ENCODE results near the gene NPRL2.
"Not testable (repeated sequence)": the region's sequence is repeated elsewhere in the genome, so short reads cannot be mapped to it uniquely, and the experiment has no call there.

NPRL2 gene

DNA sequence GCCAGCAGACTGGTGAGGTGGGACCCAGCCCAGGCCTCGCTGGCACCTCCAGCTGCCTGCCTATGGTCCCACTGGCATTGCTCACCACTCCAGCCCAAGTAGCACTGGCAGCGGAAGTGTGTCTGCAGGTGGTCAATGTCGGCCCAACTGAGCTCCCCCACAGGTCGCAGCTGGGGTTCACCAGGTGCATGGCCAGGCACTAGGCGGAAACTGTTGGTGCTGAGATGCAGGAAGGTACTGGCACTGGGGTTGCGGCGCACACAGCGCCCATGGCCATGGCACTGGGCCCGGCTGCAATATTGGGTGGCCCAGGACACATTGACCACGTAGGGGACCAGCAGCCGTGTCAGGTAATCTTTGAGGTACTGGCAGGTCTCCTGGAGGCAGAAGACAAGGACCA lies 32.4 kb downstream of the NPRL2 start:
- no peak for DNase-seq (ENCODE audit: insufficient read length, low spot score)
- FAIRE-seq, result no peak

DNA sequence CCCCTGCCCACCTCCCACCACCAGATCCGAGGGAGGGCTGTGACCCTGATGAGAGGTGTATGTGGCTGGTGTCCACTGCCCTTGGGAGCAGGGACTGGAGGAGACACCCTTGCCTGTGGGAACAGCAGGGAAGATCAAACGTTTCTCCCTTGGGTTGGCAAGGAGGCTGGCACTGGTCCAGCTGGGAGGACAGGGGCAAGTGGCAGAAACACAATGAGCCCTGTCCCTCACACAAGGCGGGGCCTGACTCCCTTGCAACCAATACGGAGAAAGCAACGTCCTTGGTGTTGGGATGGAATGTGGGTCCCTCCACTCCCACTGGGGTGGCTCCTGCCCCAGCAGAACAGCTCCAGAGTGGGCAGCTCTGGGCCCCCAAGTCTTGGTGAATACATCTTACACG lies 33.3 kb downstream of the NPRL2 start:
- no peak for DNase-seq (ENCODE audit: insufficient read length, low spot score)
- FAIRE-seq, result peak; percentile 36

DNA sequence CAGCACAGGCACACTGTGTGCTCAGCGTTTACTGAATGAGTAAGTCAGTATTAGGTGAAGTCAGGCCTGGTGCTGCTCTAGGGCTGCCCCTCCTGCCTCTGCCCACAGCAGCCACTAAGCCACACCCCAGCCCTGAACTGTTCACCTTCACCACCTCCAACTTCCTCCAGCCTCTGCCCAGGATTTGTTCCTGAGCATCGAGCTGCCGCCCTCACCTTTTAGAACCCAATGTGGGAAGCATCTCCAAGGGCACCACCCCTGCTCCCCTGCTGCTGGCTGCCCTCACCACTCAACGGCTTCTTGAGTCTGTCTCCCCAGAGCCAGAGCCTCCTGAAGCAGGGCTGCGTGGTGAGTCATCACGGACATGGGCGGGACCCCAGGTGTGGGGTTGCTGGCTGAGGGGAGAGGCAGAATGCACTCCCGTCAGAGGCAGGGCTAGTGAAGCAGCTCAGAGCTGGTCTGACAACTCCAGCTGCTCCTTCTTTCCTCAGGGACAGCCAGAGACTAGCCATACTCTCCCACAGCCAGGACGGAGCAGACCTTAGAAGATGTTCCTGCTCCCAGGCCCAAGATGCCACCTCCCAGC lies 33.8 kb downstream of the NPRL2 start:
- DNase-seq (ENCODE audit: insufficient read length, low spot score) (peak; percentile 73), FAIRE-seq (peak; percentile 96)

DNA sequence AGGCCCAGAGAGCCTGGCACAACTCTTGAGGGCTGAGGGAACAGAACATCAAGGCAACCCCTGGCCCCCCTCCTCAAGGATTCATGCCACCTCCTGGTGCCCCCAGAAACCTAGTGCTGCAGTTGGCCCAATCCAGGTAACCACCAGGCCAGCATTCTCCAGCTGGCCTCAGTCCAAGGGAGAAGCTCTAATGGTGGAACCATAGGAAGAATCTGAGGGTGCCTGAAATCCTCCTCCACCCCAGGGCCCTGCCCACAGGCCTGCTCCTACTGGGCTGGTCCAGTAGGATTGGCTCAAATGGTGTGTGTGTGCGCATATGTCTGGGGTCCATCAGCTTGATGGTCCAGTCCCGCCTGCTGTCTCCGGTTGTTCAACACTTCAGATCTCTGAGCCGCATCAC lies 35.8 kb downstream of the NPRL2 start:
- DNase-seq (ENCODE audit: insufficient read length, low spot score) (no peak), FAIRE-seq (no peak)

DNA sequence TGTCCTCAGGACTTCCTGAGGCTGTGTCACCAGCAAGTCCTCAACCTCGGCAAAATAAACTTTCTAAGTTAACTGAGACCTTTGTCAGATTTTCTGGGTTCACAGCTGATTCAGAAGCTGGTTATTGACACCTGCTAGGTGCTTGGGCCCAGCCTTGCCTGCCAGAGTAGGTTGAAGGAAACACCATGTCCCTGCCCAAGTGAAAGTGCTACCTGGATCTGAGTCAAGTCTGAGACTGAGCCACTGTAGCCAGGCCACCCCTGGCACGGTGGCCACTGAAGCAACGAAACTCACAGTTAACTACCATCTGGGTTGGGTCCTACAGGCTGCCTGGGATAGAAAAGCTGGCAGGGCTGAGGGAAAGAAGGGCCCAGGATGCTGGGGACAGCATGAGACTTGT lies 36.2 kb downstream of the NPRL2 start:
- FAIRE-seq, result no peak
- no peak for DNase-seq (ENCODE audit: insufficient read length, low spot score)

DNA sequence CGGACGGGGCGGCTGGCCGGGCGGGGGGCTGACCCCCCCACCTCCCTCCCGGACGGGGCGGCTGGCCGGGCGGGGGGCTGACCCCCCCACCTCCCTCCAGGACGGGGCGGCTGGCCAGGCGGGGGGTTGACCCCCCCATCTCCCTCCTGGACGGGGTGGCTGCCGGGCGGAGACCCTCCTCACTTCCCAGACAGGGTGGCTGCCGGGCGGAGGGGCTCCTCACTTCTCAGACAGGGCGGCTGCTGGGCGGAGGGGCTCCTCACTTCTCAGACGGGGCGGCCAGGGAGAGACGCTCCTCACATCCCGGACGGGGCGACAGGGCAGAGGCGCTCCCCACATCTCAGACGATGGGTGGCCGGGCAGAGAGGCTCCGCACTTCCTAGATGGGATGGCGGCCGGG lies 38.5 kb downstream of the NPRL2 start:
- DNase-seq (ENCODE audit: insufficient read length, low spot score); FAIRE-seq: not testable (repeated sequence)

DNA sequence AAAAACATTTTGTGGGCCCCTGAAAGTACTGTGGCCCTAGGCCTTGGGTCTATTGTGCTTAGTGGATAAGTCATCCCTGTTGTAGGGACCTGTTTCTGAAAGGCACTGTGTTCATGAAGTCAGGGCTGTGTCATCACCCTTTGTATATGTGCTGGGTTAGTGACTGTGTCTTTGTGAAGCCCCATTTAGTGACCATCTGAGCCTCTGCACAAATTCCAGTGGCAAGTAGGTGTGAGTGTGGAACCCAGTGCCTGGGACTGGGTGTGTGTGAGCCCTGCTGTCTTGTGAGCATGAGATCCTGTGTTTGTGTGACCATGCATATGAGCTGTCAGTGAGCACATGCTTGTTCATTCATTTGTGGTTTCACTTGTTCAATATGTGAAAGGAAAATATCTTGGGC lies 46.0 kb downstream of the NPRL2 start:
- no peak for DNase-seq (ENCODE audit: insufficient read length, low spot score)
- FAIRE-seq, result peak; percentile 26

DNA sequence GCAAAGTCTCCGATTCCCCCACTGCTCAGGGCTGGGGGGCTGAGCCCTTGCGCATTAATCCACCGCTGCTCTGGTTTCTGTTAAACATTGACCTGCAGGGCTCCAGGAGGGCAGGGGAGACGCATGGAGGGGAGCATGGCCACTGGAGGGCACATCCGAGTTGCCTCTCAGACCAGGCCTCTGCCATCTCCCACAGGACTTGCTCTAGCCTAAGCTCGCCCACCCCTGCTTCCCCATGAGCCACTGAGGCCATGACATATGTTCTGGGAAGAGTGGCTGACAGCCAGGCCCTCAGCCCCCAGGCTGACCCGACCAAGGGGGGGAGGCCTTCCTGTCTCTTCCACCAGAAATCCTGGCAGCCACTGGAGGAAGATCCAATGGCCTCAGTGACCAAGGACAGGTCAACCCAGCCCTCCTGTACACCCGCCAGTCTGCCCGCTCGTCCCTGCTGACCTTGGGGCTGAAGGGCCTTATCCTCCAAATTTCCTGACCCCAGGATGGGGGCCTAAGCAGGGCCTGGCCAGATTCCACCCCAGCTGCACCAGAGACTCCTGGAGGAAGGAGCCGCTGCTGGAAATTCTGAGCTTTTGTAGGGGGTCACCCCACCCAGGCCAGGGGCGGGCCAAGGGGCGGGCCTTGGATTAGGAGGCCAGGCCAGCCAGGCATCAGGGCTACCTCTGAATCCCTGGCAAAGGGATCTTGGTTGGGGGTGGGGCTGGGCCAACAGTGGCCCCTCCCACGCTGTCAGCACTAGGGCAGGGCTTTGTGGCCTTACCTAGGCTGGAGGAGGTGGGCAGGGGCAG lies 47.4 kb downstream of the NPRL2 start, which contains the start of gene HYAL1:
TSS of gene HYAL1 (minus strand) at position 562 of the 803 bp plus-strand sequence. CDS start 618 bp downstream, outside the sequence.
- DNase-seq (ENCODE audit: insufficient read length, low spot score), result no peak
- FAIRE-seq, result no peak

DNA sequence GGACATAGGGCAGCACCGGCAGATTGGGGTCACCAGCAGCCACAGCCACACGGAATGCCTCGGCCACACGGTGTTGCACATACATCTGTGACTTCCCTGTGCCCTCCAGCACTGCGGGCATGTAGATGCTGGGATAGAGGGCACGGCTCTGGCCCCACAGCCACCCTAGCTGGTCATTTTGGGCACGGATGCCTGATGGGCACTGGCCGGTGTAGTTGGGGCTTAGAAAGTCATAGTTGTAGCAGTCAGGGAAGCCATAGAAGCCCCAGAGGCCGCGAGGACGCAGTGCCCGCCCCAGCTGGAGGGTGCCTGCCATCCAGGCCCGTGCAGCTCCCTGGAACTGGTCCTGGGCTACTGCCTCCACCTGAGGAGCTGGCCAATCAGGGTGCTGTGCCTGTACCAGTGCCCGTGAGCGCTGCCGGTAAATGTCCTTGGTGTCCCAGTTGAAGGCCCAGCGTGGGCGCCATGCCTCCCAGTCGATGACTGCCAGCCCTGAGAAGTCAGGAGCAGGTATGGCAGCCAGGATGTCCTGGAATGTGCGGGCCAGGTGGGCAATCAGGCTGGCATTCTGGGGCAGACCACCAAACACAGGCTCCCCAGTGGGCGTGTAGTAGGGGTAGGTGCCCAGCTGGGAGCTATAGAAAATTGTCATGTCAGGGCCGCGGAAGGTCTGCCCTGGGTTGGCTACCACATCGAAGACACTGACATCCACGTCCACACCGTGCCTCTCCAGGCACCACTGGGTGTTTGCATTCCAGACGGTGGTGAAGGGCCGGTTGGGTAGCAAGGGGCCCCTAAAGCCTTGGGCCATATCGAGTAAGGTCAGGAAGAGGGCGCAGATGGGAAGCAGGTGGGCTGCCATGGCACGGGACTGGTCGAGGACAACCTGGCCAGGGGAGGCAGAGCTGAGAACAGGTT lies 48.2 kb downstream of the NPRL2 start:
- FAIRE-seq (no peak), DNase-seq (ENCODE audit: insufficient read length, low spot score) (no peak)

DNA sequence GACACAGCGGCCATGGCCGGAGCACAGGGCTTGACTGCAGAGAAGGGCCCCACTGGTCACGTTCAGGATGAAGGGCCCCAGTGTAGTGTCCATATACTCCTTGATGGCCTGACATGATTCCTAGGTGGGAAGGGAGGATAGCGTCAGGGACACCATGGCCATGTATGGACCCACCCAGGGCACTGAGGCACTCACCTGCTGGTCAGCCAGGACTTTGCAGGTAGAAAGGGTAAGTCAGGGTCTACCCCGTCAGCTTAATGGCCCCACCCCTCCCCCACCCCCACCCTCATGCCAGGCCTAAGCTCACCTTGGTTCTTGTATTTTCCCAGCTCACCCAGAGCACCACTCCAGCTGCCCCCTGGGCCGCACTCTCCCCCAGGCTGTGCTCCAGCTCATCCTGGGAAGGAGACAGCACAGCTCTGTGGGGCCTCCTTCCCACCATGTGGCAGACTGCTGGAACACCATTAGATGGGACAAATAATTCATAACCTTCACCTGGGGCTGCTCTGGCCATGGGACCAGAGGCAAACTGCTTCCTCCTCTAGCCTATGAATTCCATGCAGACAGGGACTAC lies 49.8 kb downstream of the NPRL2 start:
- no peak for FAIRE-seq

DNA sequence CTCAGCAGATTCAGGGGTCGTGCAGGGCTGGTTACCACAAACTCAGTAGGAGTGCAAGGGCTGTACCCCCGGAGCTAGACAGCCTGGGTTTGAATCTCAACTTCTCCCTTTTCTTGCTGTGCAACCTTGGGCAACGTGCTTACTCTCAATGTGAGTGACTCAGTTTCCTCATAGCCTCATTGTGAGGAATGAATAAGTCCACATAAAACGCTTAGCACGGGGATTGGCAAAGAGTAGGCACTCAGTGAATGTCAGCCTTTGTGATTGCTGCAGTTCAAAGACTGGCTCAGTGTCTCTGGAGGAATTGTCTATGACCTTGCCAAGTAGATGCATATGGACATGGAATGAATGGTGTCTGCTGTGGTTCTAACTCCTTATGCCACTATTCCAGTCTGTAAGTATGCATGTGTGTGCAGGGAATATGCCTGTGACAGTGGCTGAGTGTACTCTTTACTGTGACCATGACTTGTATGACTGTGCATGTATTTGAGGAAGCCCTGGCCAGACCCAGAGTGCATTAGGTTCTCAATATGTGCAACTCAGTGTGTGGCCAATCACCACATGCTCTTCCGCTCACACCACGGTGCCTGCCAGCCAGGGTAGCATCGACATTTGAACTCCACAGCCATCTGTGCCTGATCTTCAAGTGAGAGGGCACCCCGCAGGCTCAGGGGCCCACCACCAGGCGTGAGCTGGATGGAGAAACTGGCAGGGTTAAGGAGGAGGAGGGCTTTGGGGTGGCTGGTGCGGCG lies 50.5 kb downstream of the NPRL2 start:
- peak; percentile 79 for FAIRE-seq
- DNase-seq (ENCODE audit: insufficient read length, low spot score), result no peak

More for the DNA sequence above, 49.8 kb downstream of the NPRL2 start:
- no peak for DNase-seq (ENCODE audit: insufficient read length, low spot score)

DNA sequence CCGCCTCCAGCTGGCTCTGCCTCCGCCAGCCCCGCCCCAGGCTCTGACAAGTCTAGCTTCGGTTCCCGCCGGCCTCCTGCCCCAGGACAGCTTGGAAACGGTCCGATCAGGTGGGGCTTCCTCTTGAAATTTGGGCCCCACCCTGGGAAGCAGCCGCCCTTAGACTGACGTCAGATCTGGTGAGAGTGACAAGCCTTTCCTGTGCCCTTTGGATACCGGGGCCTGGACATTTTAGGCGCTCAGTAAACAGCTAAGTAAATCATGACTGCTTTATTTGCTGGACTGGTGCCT lies 51.0 kb downstream of the NPRL2 start:
- no peak for FAIRE-seq
- DNase-seq (ENCODE audit: insufficient read length, low spot score), result no peak

DNA sequence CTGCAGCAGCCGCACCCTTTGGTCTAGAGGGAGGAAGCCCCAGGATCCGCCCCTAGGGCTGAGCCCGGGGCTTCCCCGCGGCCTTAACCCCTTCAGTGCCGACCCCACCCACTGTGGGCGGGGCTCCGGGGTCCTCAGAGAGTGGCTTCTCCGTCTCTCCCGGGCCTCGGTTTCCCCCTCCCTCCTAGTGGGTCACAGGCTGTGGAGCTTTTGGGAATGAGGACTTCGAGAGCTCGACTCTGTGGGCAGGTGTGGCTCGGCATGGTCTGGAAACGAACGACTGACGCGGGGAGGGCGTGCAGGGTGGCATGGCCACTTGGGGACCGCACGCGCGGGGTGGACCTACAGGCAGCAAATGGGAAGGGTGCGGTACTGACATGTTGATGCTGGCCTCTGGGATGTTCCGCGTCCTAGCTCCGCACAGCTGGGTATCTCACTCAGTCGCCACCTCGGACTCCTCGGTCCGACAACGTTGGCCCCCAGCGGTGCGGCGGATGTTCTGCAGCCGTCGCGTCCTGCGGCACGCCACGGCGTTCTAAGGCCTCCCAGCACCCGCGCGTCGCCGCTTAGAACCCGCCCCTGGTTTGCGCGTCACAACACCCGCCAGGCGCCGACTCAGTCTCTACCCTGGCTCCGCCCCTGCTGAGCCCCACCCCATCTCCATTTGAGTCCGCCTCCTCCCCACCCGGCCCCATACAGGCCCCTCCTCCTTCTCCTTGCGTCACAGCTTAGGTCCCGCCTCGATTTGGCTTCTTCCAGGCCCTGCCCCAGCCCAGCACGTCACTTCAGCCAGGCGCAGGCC lies 51.5 kb downstream of the NPRL2 start, which contains the start of the genes HYAL3 and NAA80:
TSS of gene HYAL3 (minus strand) at position 570 of the 802 bp plus-strand sequence. CDS start 3,803 bp downstream, outside the sequence.
TSS of gene NAA80 (minus strand) at position 570 of the 802 bp plus-strand sequence. CDS start 1,942 bp downstream, outside the sequence.
- DNase-seq (ENCODE audit: insufficient read length, low spot score) (peak; percentile 96), FAIRE-seq (peak; percentile 98)

DNA sequence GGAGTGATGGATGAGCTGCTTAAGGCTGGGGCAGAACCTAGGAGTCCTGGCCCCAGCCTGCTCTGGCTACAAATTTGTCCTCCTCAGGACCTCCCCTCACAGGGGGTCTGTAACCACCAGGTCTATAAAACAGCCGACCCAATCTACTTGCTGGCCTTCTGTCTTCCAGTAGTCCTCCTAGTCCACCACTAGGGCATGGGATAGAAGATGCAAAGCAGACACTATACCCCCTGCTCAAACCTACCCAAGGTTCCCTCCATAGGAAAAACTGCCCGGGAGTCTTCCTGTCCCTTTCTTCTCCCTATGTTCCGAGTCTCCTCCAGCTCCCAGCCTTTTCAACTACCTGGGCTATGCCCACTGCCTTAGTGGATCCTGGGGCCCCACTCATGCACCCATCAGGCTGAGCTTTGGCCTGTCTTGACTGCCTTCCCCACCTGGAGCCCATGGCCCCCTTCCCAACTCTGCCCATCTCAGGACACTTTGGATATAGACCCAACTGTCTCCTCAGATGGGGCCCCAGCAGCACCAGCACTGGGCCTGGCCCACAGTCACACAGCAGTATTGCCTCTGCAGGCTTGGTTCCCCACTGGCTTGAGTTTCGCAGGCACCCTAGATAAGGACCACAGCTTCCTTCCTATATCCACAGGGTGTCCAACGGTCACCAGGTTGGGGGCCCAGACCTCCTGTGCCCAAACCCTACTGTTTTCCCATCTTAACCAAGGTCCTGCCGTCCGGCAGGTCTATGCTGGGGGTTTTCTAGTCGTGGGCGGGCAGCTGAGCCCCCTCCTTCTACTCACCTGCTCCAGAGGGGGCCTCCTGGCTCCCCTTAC lies 52.5 kb downstream of the NPRL2 start:
- DNase-seq (ENCODE audit: insufficient read length, low spot score) (no peak), FAIRE-seq (peak; percentile 4)

DNA sequence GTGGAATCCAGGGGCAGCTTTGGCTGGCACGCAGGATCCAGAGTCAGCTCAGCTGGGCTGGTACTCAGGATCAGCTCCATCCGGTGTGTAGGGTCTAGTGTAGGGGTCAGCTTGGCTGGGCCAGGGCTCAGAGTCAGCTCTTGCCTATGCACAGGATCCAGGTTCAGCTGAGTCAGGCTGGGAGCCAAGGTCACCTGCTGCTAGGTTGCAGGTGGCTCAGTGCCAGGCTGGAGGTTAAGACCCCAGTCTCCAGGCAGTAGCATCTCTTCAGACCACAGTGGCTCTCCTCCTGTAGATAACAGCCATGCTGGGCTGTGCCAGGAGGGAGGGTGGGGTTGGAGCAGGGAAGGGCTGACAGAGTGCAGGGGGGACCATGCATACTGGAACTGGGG lies 53.2 kb downstream of the NPRL2 start:
- DNase-seq (ENCODE audit: insufficient read length, low spot score), result no peak

More for the DNA sequence above, 53.2 kb downstream of the NPRL2 start:
- FAIRE-seq, result peak; percentile 63

All from HTR-8/SVneo (cell line).